ENCODE results near the gene SLC9C1. TPM values are rescaled to one million over a fixed set of nuclear protein-coding genes. Genes with fewer than 3 reads are reported as not detected.

The SLC9C1 gene
- total RNA-seq, 1 experiment from 2014 or later, result not detected

Other genes starting within 250 kb of the SLC9C1 start
- gene C3orf52, start 207.8 kb downstream of the SLC9C1 start, total RNA-seq (2014; rRNA removed; shearing (Covaris generic)), result not detected in 2 replicates
- gene GCSAM, start 161.0 kb downstream of the SLC9C1 start, total RNA-seq (2014; rRNA removed; shearing (Covaris generic)), result not detected in 2 replicates
- gene CD200, start 38.9 kb upstream of the SLC9C1 start, total RNA-seq (2014; rRNA removed; shearing (Covaris generic)), result not detected in 2 replicates
- not detected in 2 replicates for gene BTLA, start 205.3 kb upstream of the SLC9C1 start, total RNA-seq (2014; rRNA removed; shearing (Covaris generic))